A549 treated with AZD9567 at 1 μM for 4 hours (cell line): ENCODE data around the gene RPN2. TPM values are rescaled to one million over a fixed set of nuclear protein-coding genes. Genes with fewer than 3 reads are reported as not detected.

ENCODE experiments used
- total RNA-seq: library from RNA; stranded (reverse); fragments of 200-300 nt; extraction: Qiagen RNA extraction; gene quantifications from 5 replicates; pipeline ENCODE4 v1.2.3, GENCODE V29; 2022; ENCODE audit not compliant: insufficient read depth

RPN2 gene
- total RNA-seq = 249 to 273 TPM (median 266 TPM) in 5 replicates

GRCh38 chr20:37178839-37179682 is at the start of gene RPN2, which contains the start of gene MROH8:
Gene RPN2, plus strand, starts transcription at chr20:37179330. Its CDS starts 27 bp downstream, at chr20:37179357.
Gene MROH8, minus strand, starts transcription at chr20:37179548.

DNA sequence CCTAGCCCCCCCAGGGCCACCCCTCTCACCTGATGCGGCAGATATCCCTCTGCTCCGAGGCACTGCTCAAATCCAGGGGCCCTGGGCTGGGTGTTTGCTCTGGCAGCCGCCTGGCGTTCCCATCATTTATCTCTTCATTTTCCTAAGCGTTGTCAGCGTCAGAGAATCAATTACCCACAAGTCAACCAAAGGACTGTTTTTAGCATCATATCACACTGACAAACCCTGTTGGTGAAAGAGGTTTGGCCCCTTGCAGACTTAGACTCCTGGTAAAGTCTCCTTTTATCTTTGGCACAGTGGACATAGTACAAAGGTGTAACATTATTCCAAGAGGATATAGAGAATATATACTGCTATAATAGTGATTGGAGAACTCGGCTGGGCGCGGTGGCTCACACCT is 82.6 kb downstream of the RPN2 start, which contains the start of gene GHRH:
GHRH (minus strand) TSS at position 101 of the 400 bp plus-strand sequence. CDS start 4,925 bp downstream, outside the sequence.

Other genes starting within 250 kb of the RPN2 start
- 7.9 to 9.7 TPM (median 8.3 TPM) in 5 replicates for gene SAMHD1, start 227.6 kb upstream of the RPN2 start, total RNA-seq
- 7.9 to 14.2 TPM (median 10.4 TPM) in 5 replicates for gene RBL1, start 83.3 kb upstream of the RPN2 start, total RNA-seq
- gene MROH8, start 218 bp downstream of the RPN2 start, total RNA-seq = 0.70 to 3.9 TPM (median 1.1 TPM) in 5 replicates
- gene GHRH, start 82.5 kb downstream of the RPN2 start, total RNA-seq = not detected in 5 replicates
- gene MANBAL, start 110.3 kb downstream of the RPN2 start, total RNA-seq = 76.0 to 96.6 TPM (median 90.6 TPM) in 5 replicates
- gene SRC, start 166.8 kb downstream of the RPN2 start, total RNA-seq = 111 to 127 TPM (median 122 TPM) in 5 replicates